Central memory CD4-positive, alpha-beta T cell (primary cell): ENCODE data around the gene NAP1L4.

Experiments used
- DNase-seq: peaks from one replicate; pipeline ENCODE4 v3.0.0; 2022

NAP1L4 gene

DNA sequence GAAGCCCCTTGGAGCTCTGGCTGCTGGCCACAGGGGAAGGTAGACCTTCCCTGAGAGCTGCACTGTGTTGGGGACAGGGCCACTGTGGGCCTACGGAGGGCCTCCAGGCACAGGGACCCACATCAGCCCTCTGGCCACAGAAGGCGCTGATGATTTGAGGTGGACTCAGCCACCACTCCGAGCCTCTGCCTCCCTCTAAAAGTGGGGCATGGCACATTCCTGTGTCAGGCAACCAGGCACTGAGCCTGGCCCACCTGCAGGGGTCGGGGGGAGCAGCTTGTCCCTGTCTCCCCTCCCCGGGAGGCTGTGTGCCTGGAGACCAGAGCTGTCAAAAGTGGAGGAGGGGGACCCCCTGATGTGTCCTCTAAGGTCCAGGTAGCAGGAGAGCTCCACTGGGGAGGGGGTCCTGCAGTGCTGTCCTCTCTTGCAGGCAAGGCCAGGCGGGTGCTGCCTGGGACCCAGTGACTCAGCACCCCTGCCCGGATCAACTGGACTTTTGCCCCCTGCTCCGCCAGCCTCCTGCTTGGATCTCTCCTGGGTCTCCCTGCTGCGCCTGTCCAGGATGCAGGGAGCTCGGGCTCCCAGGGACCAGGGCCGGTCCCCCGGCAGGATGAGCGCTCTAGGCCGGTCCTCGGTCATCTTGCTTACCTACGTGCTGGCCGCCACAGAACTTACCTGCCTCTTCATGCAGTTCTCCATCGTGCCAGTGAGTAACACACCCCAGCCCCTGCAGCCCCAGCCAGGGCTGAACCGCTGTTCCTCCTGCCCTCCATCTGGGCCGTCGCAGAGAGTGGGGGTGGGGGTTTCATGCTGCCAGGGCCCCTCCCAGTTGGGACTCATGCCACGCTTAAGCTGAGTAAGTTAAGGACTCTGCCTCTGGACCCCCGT lies 89.1 kb downstream of the NAP1L4 start:
- DNase-seq: no peak

DNA sequence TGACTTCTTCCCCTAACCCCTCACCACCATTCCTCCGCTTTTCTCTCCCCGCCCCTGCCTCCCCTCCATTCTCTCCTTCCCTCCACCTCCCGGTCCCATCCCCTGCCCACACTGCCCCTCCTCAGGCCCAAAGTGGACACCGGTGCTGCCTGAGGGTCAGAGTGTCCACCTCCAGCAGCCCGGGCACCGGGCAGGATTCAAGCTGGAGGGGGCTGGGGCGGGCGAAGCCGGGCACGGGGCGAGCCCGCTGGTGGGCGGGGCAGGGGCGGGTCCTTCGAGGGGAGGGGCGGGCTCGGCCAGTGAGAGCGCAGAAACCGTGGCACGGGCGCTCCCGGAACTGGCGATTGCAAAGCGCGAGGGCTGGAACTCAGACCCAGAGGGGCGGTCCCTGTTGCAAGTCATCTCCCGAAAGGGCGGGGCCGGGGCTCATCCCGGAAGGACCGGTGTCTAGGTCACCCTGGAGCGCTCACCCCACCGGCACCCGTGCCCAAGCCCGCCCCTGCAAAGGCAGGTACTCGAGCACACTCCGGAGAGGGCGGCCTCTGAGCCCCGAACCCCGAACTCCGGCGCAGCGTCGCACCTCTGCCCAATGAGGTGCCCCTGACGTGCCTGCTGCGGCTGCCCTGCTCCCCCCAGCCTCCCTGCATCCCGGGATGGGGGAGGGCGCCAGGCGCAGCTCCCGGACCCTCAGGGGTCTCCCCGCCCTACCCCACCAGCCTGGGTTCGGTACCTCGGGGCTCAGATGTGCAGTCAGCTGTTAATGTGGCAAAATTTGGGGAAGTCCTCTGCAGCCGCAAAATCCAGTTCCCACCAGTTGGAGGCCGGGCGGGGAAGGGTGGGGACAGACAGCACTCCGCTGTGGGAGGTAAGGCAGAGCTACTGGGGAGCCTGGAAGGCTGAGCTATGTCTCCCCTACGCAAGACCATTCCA lies 90.0 kb downstream of the NAP1L4 start:
- DNase-seq: peak; percentile 81

DNA sequence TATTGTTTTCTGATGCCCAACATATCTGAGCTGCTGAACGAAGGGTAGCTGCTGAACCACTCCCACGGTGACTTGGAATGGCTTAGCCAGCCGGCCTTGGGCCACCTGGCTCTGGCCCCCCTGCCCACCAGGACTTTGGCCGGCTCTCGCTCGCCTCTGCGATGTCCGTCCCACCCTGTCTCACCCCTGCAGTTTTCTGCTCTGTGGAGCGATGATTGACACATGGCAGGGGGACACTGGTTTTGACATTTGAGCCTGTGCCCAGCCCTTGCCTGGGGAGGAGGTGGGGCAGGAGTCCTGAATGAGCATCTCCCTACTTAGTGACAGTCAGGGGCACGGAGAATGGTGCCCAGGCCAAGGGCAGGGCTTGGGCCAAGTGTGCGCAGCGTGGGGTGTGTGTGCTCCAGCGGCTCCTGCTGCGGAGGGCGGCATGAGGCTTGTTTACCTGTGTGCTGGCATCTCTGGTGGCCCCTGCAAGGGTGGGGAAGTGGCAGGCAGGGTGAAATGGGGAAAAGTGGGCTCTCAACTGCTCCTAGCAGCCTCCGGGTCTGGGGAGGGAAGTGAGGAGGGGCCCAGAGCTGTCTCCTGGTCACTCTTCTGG lies 90.8 kb downstream of the NAP1L4 start:
- DNase-seq: no peak

DNA sequence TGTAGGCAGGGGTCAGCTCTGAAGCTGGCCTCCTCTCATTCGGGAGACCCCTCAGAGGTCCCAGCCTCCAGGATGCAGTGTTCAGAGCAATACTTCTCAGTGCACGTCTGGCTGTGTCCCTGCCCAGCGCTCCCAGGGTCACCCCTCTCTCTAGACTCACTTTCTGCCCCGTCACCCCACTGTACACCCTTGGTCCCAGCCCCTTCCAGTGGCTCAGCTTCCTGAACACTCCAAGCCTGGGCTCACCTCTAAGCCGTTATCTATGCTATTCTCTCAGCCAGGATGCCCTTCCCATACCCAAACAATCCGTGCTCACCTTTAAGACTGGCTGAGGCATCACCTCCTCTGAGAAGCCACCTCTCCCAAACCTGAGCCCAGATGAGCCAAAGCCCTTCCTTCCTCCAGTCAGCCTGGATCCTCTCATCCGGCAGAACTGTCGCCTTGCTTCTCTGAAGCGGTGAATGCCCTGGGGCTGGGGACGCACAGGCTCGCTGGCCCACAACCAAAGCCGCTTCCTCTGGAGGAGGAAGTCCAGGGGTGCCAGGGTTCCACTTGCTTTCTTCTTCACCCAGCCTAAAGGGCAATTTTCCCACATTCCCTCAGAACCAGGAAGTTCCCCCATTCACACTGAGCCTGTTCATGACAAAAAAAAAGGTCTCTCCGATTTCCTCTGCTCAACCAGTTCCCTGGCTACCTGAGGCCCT lies 92.9 kb downstream of the NAP1L4 start:
- DNase-seq: no peak

DNA sequence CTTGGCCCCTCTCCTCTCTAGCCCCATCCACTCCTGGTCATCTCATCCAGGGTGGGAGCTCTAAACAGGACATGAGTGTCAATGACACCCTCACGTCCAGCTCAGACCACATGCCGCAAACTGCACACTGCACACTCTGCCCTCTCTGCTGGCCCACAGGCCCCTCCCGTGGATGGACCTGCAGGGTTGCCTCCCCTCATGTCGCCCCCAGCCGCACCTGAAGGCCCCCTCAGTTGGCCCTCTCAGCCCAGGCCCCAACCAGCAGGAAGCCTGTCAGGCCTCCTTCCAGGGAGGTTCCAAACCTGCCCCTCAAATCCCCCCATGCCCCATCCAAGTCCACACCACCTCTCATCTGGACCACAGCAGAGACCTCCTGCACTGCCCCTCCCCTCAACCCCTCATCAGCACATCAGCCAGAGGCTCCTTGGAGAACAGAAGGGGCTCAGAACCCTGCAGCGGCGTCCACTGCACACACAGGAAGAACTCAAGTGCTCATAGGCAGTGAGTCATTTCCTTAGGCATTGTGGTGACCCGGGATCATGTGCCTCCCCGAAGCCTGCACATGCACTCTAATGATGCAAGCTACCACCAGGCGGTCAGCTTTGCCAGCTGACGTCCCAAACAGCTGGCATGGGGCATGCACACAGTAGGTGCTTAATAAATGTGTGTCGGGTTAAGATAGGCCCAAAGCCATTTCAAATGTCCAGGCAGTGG lies 93.6 kb downstream of the NAP1L4 start:
- peak; percentile 50 for DNase-seq

DNA sequence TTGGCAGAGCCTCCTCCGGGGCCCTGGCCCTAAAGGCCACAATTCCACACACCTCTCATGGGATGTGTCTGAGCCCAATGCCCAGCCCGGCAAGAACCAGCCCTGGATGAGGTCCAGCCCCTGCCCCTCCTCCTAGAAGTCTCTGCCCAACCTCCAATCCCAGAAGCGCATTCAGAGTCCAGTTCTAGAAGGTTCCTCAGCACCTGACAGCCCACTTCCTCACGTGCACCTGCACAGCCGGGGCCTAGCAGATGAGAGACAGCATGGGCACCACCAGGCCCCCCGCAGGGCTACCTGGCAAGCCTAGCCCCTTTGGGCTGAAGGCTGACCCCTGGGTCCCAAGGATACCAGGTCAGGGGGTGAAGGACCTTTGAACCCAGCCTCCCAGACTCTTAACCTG lies 95.1 kb downstream of the NAP1L4 start:
- DNase-seq: no peak

DNA sequence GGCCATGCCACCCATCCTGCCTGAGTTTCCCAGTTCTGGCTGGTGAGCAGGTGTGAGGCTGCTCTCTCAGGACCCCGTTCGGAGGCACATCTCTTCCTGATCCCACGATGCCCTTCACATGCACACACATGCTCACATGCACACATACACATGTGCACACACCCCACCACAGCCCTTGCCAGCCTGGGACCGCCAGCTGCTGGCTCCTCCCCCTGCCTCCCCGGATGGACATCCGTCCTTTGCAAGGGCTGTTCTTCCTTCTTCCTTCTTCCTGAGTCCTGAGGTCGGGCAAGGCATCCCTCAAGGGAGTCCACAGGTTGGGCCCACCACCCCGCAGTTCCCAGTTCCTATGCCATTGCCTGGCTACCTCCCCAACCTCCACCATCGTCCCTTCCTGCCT lies 96.1 kb downstream of the NAP1L4 start:
- DNase-seq: no peak
